Bronchus fibroblast of lung (primary cell): ENCODE results near the gene PAPOLA. TPM values are rescaled to one million over a fixed set of nuclear protein-coding genes. Genes with fewer than 3 reads are reported as not detected.

Source experiments
- total RNA-seq: library from RNA; depleted of rRNA; stranded (reverse); fragments of >200 nt; gene quantifications from 2 replicates; pipeline ENCODE4 v1.2.3, GENCODE V29; 2015

The PAPOLA gene
- total RNA-seq = 38.4 and 46.1 TPM in 2 replicates

DNA sequence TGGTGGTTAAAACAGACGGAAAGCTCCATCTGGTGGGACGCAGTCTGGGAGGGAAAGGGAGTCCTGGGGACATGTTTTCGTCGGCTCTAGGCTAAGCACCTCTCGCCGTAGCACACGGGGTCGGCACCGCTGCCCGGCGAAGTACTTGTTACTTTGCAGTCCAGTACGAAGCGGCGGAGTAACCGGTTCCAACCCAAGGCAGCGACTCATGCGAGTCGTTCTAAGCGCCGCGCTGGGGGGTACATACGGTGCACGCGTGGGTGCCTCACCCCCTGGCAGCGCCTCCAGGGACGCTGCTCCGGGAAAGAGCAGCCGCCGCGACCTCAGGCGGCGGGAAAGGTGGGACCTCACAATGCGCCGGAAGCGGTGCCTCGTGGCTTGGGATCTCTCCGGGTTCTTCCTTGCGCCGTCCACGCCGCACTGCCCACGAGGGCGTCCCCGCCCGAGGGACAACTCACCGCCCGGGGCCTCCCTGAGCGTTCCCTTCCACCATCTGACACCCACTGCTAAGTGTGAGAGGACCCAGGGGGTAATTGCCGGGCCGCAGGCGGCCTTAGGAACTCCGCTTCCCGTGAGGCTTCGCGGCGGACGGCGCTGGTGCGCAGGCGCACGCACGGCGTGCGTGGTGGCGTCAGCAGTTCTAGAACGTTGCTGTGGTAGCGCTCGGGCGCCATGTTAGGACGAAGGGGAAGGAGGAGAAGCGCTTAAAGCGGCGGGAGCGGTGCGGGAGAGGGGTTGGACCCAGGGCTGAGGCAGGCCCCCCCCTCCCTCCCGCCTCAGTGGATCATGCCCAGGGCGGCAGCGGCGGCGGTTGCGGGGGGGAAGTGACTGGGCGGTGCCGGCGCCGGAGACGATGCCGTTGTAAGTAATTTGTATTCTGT, at the start of gene PAPOLA:
Gene PAPOLA (plus strand): TSS at position 643 of the 881 bp plus-strand sequence. CDS start 211 bp downstream, at position 854.

Other genes with a start within 250 kb of the PAPOLA start
- gene BDKRB1, start 246.2 kb upstream of the PAPOLA start, total RNA-seq = 3.1 and 3.5 TPM in 2 replicates
- gene ATG2B, start 139.0 kb upstream of the PAPOLA start, total RNA-seq = 7.6 and 8.2 TPM in 2 replicates
- 15.2 and 15.6 TPM in 2 replicates for gene GSKIP, start 138.9 kb upstream of the PAPOLA start, total RNA-seq
- 2.0 and 2.1 TPM in 2 replicates for gene AK7, start 110.3 kb upstream of the PAPOLA start, total RNA-seq